HG03354 (cell line): ENCODE data around the gene TSGA10IP.

Experiments used
- ATAC-seq: cut with Tn5 transposase; IDR thresholded peaks from one replicate; pipeline ENCODE4 v1.9.1; 2021; ENCODE audit warnings: mild to moderate bottlenecking; ENCODE audit not compliant: unreplicated experiment, poor library complexity, severe bottlenecking

TSGA10IP gene

DNA sequence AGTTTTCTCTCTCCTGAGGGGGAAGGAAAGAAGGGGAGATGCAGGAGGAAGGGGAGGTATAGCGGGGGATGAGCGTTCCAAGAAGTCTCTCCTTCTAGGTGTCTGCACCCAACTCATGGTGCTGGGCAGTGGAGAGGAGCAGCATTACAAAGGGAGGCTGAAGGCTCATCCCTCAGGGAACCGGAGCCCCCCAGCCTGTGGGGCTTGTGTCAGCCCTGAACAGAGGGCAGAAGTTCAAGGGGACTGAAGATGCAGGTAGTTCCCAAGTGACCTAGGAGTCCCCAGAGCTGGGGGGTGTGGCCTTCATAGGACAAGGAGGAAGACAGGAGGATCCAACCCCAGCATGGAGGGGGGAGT is 28.2 kb upstream of the TSGA10IP start:
- ATAC-seq: no peak

GRCh38 chr11:65917434-65918210 is 27.7 kb upstream of the TSGA10IP start:
- no peak for ATAC-seq

GRCh38 chr11:65918211-65919140 is 26.8 kb upstream of the TSGA10IP start, which contains the start of gene C11orf68:
Gene C11orf68, minus strand, starts transcription at chr11:65919062. Its CDS starts 31 bp downstream, at chr11:65919031.
- ATAC-seq: peak; percentile 55

DNA sequence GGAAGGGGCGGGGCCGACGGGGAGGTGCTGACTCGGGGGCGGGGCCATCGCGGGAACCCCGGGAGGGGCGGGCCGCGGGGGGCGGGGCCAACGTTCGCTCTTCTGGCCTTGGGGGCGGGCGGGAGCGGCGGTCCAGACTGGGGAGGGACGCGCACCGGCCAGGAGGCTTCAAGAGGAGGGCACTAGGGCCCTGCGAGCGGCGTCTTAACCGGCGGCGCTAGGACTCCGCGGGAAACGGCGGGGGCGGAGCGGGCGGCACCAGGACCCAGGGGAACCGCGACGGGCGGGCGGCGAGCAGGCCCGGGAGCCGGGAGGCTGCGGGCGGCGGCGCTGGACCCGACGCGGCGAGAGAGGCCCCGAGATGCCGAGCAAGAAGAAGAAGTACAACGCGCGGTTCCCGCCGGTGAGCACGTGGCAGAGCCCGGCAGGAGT is 26.1 kb upstream of the TSGA10IP start, which contains the start of gene DRAP1:
Gene DRAP1 (plus strand): TSS at position 286 of the 432 bp plus-strand sequence. CDS start 76 bp downstream, at position 362.
- peak; percentile 89 for ATAC-seq

GRCh38 chr11:65919573-65920371 is 25.5 kb upstream of the TSGA10IP start:
- peak; percentile 46 for ATAC-seq

GRCh38 chr11:65920372-65920802 is 24.9 kb upstream of the TSGA10IP start:
- no peak for ATAC-seq

- no peak for ATAC-seq
Measured at GRCh38 chr11:65921033-65921555, 24.2 kb upstream of the TSGA10IP start.

- no peak for ATAC-seq
Measured at GRCh38 chr11:65921876-65922275, 23.4 kb upstream of the TSGA10IP start.

DNA sequence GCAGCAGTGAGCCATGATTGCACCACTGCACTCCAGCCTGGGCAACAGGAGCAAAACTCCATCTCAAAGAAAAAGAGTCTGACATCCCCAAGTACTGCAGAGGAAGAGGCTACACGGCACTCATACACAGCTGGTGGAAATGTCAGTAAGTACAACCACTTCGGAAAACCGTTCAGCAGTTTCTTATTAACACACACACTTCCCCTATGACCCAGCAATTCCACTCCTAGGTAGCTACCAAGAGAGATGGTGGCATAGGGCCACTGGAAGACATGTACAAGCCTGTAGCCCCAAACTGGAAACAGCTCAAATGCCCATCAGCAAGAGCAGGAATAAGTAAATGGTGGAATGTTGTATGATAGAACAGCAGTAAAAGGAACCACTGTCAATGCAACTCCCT is 22.7 kb upstream of the TSGA10IP start:
- no peak for ATAC-seq

GRCh38 chr11:65925397-65925796 is 19.9 kb upstream of the TSGA10IP start:
- no peak for ATAC-seq

DNA sequence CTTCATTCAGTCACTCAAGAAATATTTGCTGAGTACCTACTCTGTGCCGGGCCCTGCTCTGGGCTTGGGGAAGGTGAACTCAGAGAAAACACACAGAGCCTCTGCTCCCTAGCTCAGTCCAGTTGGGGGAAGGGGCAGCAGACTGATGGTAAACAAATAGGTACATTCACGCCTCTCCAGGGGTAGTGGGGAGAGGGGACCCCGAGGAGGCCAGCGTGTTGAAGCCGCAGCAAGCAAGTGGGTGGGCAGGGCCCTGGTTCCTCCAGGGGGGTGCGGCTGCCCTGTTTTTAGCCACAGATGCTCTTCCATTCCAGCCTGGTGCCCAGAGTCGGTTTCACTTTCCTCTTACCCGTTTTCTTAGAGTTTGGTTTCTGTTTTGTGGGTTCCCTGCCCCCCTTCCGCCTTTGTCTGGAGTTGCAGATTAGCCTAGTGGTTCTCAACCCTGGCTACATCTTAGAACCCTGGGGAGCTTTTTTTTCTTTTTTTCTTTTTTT is 17.3 kb upstream of the TSGA10IP start:
- ATAC-seq: peak; percentile 75

DNA sequence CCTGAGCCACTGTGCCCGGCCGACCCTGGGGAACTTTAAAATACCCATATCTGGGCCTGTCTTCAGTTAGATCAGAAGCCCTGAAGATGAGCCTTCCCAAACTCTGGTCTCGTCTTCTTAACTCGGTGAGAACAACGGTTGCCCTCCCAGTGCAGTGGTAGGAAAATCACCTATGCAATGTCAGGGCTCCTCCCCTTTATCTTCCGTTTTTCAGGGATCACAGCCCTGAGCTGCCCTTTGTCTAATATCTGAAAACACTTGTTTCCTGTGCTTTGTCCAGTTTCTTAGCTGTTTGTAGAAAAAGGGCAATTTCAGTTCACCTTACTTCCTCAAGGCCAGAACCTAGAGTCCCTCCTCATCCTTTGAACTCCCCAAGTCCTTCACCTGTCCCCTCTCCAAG is 16.6 kb upstream of the TSGA10IP start:
- no peak for ATAC-seq

DNA sequence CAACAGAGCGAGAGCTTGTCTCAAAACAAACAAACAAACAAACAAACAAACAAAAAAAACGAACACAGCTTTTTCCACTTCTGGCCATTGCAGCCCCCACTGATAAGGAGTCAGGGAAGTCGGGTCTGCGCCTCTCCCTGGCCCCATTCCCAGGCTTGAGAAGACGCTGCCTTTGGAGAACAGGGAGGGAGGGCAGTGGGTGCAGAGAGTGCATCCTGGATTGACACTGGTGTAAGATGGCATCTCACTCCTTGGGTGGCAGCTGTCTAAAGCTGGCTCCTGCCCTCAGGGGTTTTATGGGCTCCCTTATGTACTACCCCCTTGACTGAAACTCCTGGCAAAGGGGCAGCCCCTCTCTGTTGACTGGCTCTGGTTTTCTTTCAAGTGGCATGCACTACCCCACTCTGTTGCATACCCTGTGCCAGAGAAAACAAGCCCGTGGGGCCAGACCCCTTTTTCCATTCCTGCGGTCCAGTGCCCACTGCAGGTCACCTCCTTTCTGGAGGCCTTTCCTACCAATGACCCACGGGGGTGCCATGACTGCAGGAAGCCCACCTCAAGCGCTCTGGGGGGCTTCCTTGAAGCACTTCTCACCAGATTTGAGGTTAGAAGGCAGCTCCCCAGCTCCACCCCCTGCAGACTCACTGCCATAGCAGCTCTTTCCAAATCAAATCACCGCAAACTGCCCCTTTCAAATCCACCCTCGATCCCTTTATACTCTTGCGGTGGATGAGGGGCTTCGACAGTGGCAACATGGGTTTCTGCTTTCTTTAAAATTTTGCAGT is 13.3 kb upstream of the TSGA10IP start:
- no peak for ATAC-seq

DNA sequence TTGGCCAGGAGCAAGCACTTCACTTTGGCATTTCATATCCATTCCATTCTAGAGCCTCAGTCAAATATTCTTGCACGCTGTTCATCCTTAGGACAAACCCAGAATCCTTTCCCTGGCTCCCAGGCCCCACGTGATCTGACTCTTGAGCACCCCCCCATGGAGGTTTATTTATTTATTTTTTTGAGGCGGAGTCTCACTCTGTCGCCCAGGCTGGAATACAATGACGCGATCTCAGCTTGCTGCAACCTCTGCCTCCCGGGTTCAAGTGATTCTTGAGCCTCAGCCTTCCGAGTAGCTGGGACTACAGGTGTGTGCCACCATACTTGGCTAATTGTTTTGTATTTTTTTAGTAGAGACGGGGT is 12.7 kb upstream of the TSGA10IP start:
- ATAC-seq: no peak

DNA sequence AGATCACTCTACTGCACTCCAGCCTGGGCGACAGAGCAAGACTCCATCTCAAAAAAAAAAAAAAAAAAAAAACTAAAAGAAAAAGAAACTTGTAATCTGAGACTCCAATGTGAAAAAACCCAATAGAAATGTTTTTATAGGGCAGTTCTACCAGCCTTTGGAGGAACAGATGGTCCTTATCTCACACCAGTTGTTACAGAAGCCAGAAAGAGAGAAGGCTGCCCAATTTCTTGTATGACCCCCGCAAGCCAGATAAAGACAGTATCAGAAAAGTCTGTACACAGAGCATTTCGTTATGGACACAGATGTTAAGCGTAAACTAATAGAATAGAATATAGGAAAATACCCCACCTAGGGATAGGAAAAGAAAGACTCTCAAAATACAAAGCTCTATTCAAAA is 11.3 kb upstream of the TSGA10IP start:
- no peak for ATAC-seq

DNA sequence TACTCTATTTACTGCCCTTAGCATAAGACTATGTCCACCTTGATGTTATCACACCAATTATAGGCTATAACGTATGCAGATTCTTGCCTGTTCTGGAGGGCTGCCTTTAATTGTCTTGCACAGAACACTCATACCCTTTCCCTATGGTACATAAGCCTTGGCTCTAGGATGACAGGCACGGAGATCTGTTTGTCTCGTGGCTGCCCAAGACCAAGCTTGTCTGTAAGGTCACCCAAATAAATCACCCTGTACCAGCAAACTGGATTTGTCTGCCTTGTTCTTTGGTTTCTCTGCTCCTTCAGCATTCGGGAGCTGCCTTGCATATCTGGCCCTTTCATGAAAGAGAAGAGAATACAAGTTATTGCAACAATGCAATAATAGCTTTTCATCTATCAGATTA is 7.5 kb upstream of the TSGA10IP start:
- ATAC-seq: no peak

- no peak for ATAC-seq
Measured at GRCh38 chr11:65941720-65942310, 3.5 kb upstream of the TSGA10IP start.

DNA sequence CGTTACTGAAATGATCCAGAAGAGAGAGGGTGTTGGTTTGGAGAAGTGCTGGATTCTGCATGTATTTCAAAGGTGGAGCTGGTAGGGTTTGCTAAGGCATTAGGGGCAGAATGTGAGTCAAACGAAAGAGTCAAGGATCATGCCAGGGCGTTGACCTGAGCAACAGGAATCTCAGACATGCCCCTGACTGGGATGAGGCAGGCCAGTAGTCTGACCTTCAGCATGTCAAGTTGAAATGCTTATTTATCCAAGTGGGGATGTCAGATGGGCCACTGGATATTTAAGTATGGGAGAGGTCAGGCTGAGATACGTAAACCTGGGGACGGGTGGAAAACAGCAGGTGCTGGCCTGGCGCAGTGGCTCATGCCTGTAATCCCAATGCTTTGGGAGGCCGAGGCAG is 2.7 kb upstream of the TSGA10IP start:
- no peak for ATAC-seq
